Liver (tissue), 9 donors: ENCODE results near the gene TANGO6. TPM values are rescaled to one million over a fixed set of nuclear protein-coding genes. Genes with fewer than 3 reads are reported as not detected.

Experiments
- DNase-seq: peaks from one replicate; pipeline ENCODE4 v3.0.0-alpha.2; 2017; ENCODE audit warnings: low spot score
- H3K27ac ChIP-seq, 2 donors: one replicate each; pipeline ENCODE4 v1.7.0; 2013; ENCODE audit warnings: inconsistent platforms in 2 of 2, low read length in 2 of 2, control low read depth in 1 of 2, low read depth in 1 of 2, mild to moderate bottlenecking in 1 of 2
- H3K27me3 ChIP-seq, 4 donors: one replicate each; pipeline versions ENCODE4 v1.6.1 to v1.7.0; 2013; ENCODE audit warnings: low read length in 3 of 4, inconsistent platforms in 1 of 4, mild to moderate bottlenecking in 1 of 4, moderate library complexity in 1 of 4; ENCODE audit not compliant: control insufficient read depth in 4 of 4, insufficient read depth in 4 of 4
- H3K36me3 ChIP-seq, 4 donors: one replicate each; pipeline versions ENCODE4 v1.6.1 to v1.7.0; 2013; ENCODE audit warnings: low read length in 3 of 4, mild to moderate bottlenecking in 3 of 4, low read depth in 1 of 4, moderate library complexity in 1 of 4; ENCODE audit not compliant: control insufficient read depth in 4 of 4, insufficient read depth in 3 of 4
- H3K4me1 ChIP-seq, 4 donors: one replicate each; pipeline versions ENCODE4 v1.6.1 to v1.7.0; 2013; ENCODE audit warnings: low read length in 3 of 4, mild to moderate bottlenecking in 3 of 4, moderate library complexity in 1 of 4; ENCODE audit not compliant: control insufficient read depth in 4 of 4, insufficient read depth in 4 of 4
- H3K4me3 ChIP-seq, 3 donors: one replicate each; pipeline versions ENCODE4 v1.6.1 to v1.7.0; 2013; ENCODE audit warnings: low read length in 3 of 3, control low read depth in 1 of 3, low read depth in 1 of 3, mild to moderate bottlenecking in 1 of 3
- H3K9ac ChIP-seq, 2 donors: one replicate each; pipeline ENCODE4 v1.7.0; 2013; ENCODE audit warnings: low read length in 2 of 2, mild to moderate bottlenecking in 2 of 2, moderate library complexity in 2 of 2, control low read depth in 1 of 2, low read depth in 1 of 2
- H3K9me3 ChIP-seq, 4 donors: one replicate each; pipeline versions ENCODE4 v1.6.1 to v1.7.0; 2013; ENCODE audit warnings: low read length in 3 of 4; ENCODE audit not compliant: control insufficient read depth in 4 of 4
- EGR1 ChIP-seq, 2 donors: IDR thresholded peaks; 2 replicates each; pipeline ENCODE4 v1.6.1; 2016 to 2018; ENCODE audit warnings: antibody characterized with exemption in 2 of 2, low read depth in 2 of 2
- FOXA1 ChIP-seq: IDR thresholded peaks from 2 replicates; pipeline ENCODE4 v1.6.1; 2016; ENCODE audit warnings: antibody characterized with exemption
- FOXA2 ChIP-seq: IDR thresholded peaks from 2 replicates; pipeline ENCODE4 v1.6.1; 2016; ENCODE audit warnings: antibody characterized with exemption
- GABPA ChIP-seq, 2 donors: IDR thresholded peaks in 1 of 2; conservative IDR thresholded peaks in 1 of 2; 2 replicates each; pipeline ENCODE4 v1.6.1; 2016; ENCODE audit warnings: antibody characterized with exemption in 2 of 2, mild to moderate bottlenecking in 1 of 2, moderate library complexity in 1 of 2
- HNF4A ChIP-seq, 2 donors: conservative IDR thresholded peaks; 2 replicates each; pipeline ENCODE4 v1.6.1; 2016; ENCODE audit warnings: antibody characterized with exemption in 2 of 2, mild to moderate bottlenecking in 2 of 2
- HNF4G ChIP-seq: IDR thresholded peaks from 2 replicates; pipeline ENCODE4 v1.6.1; 2016; ENCODE audit warnings: antibody characterized with exemption
- JUND ChIP-seq, 2 donors: IDR thresholded peaks; 2 replicates each; pipeline ENCODE4 v1.6.1; 2016; ENCODE audit warnings: antibody characterized with exemption in 2 of 2
- NR2F2 ChIP-seq: IDR thresholded peaks from 2 replicates; pipeline ENCODE4 v1.6.1; 2016; ENCODE audit warnings: antibody characterized with exemption
- RAD21 ChIP-seq, 2 donors: IDR thresholded peaks; 2 replicates each; pipeline ENCODE4 v1.6.1; 2016; ENCODE audit warnings: antibody characterized with exemption in 2 of 2, mild to moderate bottlenecking in 2 of 2
- RXRA ChIP-seq, 2 donors: IDR thresholded peaks; 2 replicates each; pipeline ENCODE4 v1.6.1; 2017 to 2018; ENCODE audit warnings: antibody characterized with exemption in 2 of 2, mild to moderate bottlenecking in 1 of 2
- SP1 ChIP-seq: IDR thresholded peaks from 2 replicates; pipeline ENCODE4 v1.6.1; 2018; ENCODE audit warnings: antibody characterized with exemption, mild to moderate bottlenecking
- TAF1 ChIP-seq: conservative IDR thresholded peaks from 2 replicates; pipeline ENCODE4 v1.6.1; 2016; ENCODE audit warnings: antibody characterized with exemption, mild to moderate bottlenecking
- YY1 ChIP-seq: IDR thresholded peaks from 2 replicates; pipeline ENCODE4 v1.6.1; 2016; ENCODE audit warnings: antibody characterized with exemption, mild to moderate bottlenecking
- WGBS: extraction: QIAGEN DNeasy Blood & Tissue Kit; methylation state at CpG from one replicate; pipeline ENCODE4 v1.1.7; 2013; 5-methylcytosine and 5-hydroxymethylcytosine counted together
- polyA plus RNA-seq, 2 donors: library from polyadenylated mRNA; stranded (reverse) in 1 of 2; unstranded in 1 of 2; fragments of 200-250 nt in 1 of 2; fragments of >200 nt in 1 of 2; fragmentation: Nextera tagmentation in 1 of 2; extraction: Ambion mirVana in 1 of 2; gene quantifications; one replicate each; pipeline versions ENCODE4 v1.2.1 to v1.2.3, GENCODE V29; 2013 to 2015
- total RNA-seq, 2 donors: library from RNA; depleted of rRNA; stranded (reverse); fragments of >200 nt; gene quantifications; one replicate each; pipeline ENCODE4 v1.2.3, GENCODE V29; 2014
- TF ChIP-seq, protein P1 (sequence below): IDR thresholded peaks from 2 replicates; pipeline ENCODE4 v1.6.1; 2016; ENCODE audit warnings: antibody characterized with exemption, mild to moderate bottlenecking
- TF ChIP-seq, protein P2 (sequence below): fragments of 150-350 bp; IDR thresholded peaks from 2 replicates; pipeline ENCODE4 v1.5.1; 2017; ENCODE audit warnings: improper control_type of control experiment, low read depth, low read length; ENCODE audit not compliant: missing input control
- TF ChIP-seq, protein P3 (sequence below): IDR thresholded peaks from 2 replicates; pipeline ENCODE4 v1.6.1; 2016; ENCODE audit warnings: antibody characterized with exemption
- TF ChIP-seq, protein P4 (sequence below): IDR thresholded peaks from 2 replicates; pipeline ENCODE4 v1.6.1; 2016; ENCODE audit warnings: antibody characterized with exemption
- TF ChIP-seq, protein P5 (sequence below): IDR thresholded peaks from 2 replicates; pipeline ENCODE4 v1.6.1; 2016; ENCODE audit warnings: antibody characterized with exemption
- donor health status: healthy.
- donor health status: healthy.
- donor health status: healthy.
- donor health status: healthy.
- donor health status: healthy.

TANGO6 gene
- total and polyA plus RNA-seq, 4 donors: 6.8 to 40.6 (median 10.5) TPM

DNA sequence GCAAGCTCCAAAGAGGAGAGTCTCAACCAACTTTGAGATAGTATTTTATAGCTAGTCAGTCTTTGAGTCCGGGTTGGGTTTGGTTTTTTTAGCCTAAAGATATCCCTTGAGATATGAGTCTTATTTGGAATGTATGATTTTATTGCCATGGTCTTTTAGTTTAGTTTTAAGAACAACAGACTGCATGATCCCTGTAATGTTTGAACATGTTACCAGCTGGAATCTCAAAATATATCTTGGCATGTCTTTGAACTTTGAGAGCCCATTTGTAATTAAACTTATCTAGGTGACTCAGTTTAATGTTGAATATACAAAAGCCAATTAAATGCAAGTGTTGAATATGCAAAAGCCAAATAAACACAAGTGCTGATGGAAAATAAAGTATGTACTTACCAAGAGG lies 100.6 kb downstream of the TANGO6 start:
- no peak overlapping the region for H3K9ac ChIP-seq
- H3K27ac ChIP-seq: no peak overlapping the region
- no peak for DNase-seq
- H3K4me3 ChIP-seq: no peak overlapping the region
- H3K27me3 ChIP-seq: no peaks in the 10 kb centered on the region
- peaks cover 0 to 3% (median under 1%) of the 10 kb centered on the region in 4 donors for H3K4me1 ChIP-seq
- 87% methylated on average over 1 of the region's 1 CpG for WGBS
- TF ChIP-seq GABPA (IDR thresholded peaks at IDR 0.05 in 1 of 2, conservative IDR thresholded peaks at IDR 0.05 in 1 of 2) (no peak), EGR1 (IDR thresholded peaks at IDR 0.05; ENCODE audit: low read depth in 2 of 2) (no peak), HNF4A (conservative IDR thresholded peaks at IDR 0.05) (no peak), FOXA2 (no peak), HNF4G (no peak), JUND (IDR thresholded peaks at IDR 0.05) (no peak), YY1 (no peak), FOXA1 (no peak), RAD21 (IDR thresholded peaks at IDR 0.05) (no peak), RXRA (IDR thresholded peaks at IDR 0.05) (no peak), SP1 (no peak), TAF1 (no peak), NR2F2 (no peak)
- TF ChIP-seq, protein P1, sequence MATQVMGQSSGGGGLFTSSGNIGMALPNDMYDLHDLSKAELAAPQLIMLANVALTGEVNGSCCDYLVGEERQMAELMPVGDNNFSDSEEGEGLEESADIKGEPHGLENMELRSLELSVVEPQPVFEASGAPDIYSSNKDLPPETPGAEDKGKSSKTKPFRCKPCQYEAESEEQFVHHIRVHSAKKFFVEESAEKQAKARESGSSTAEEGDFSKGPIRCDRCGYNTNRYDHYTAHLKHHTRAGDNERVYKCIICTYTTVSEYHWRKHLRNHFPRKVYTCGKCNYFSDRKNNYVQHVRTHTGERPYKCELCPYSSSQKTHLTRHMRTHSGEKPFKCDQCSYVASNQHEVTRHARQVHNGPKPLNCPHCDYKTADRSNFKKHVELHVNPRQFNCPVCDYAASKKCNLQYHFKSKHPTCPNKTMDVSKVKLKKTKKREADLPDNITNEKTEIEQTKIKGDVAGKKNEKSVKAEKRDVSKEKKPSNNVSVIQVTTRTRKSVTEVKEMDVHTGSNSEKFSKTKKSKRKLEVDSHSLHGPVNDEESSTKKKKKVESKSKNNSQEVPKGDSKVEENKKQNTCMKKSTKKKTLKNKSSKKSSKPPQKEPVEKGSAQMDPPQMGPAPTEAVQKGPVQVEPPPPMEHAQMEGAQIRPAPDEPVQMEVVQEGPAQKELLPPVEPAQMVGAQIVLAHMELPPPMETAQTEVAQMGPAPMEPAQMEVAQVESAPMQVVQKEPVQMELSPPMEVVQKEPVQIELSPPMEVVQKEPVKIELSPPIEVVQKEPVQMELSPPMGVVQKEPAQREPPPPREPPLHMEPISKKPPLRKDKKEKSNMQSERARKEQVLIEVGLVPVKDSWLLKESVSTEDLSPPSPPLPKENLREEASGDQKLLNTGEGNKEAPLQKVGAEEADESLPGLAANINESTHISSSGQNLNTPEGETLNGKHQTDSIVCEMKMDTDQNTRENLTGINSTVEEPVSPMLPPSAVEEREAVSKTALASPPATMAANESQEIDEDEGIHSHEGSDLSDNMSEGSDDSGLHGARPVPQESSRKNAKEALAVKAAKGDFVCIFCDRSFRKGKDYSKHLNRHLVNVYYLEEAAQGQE: no peak
- TF ChIP-seq, protein P2, sequence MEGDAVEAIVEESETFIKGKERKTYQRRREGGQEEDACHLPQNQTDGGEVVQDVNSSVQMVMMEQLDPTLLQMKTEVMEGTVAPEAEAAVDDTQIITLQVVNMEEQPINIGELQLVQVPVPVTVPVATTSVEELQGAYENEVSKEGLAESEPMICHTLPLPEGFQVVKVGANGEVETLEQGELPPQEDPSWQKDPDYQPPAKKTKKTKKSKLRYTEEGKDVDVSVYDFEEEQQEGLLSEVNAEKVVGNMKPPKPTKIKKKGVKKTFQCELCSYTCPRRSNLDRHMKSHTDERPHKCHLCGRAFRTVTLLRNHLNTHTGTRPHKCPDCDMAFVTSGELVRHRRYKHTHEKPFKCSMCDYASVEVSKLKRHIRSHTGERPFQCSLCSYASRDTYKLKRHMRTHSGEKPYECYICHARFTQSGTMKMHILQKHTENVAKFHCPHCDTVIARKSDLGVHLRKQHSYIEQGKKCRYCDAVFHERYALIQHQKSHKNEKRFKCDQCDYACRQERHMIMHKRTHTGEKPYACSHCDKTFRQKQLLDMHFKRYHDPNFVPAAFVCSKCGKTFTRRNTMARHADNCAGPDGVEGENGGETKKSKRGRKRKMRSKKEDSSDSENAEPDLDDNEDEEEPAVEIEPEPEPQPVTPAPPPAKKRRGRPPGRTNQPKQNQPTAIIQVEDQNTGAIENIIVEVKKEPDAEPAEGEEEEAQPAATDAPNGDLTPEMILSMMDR: no peak
- TF ChIP-seq, protein P3, sequence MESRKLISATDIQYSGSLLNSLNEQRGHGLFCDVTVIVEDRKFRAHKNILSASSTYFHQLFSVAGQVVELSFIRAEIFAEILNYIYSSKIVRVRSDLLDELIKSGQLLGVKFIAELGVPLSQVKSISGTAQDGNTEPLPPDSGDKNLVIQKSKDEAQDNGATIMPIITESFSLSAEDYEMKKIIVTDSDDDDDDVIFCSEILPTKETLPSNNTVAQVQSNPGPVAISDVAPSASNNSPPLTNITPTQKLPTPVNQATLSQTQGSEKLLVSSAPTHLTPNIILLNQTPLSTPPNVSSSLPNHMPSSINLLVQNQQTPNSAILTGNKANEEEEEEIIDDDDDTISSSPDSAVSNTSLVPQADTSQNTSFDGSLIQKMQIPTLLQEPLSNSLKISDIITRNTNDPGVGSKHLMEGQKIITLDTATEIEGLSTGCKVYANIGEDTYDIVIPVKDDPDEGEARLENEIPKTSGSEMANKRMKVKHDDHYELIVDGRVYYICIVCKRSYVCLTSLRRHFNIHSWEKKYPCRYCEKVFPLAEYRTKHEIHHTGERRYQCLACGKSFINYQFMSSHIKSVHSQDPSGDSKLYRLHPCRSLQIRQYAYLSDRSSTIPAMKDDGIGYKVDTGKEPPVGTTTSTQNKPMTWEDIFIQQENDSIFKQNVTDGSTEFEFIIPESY: no peak
- TF ChIP-seq, protein P4, sequence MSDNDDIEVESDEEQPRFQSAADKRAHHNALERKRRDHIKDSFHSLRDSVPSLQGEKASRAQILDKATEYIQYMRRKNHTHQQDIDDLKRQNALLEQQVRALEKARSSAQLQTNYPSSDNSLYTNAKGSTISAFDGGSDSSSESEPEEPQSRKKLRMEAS: no peak
- TF ChIP-seq, protein P5, sequence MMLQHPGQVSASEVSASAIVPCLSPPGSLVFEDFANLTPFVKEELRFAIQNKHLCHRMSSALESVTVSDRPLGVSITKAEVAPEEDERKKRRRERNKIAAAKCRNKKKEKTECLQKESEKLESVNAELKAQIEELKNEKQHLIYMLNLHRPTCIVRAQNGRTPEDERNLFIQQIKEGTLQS: no peak
- H3K9me3 ChIP-seq: peaks cover 0 to 2% (median 0%) of the 10 kb centered on the region in 4 donors
- peaks cover 0 to 6% (median 2%) of the 10 kb centered on the region in 4 donors for H3K36me3 ChIP-seq
